K562 (cell line): Measurements from ENCODE around the gene CNOT4. TPM values are rescaled to one million over a fixed set of nuclear protein-coding genes. Genes with fewer than 3 reads are reported as not detected.

Experiments
- CBFA2T2 ChIP-seq: fragments of 450-650 bp; conservative IDR thresholded peaks from 2 replicates; pipeline ENCODE4 v1.6.1; 2017; ENCODE audit warnings: mild to moderate bottlenecking
- CBX3 ChIP-seq, 2 experiments: IDR thresholded peaks; 1 replicate in 1 of 2; 2 replicates in 1 of 2; pipeline ENCODE4 v1.6.1; 2012; ENCODE audit warnings: inconsistent platforms in 2 of 2, low read length in 2 of 2, borderline replicate concordance in 1 of 2, control low read depth in 1 of 2
- CHD2 ChIP-seq: IDR thresholded peaks from 2 replicates; pipeline ENCODE4 v1.6.1; 2011; ENCODE audit warnings: low read depth, low read length
- CREM ChIP-seq: IDR thresholded peaks from 2 replicates; pipeline ENCODE4 v1.6.1; 2014; ENCODE audit warnings: antibody characterized with exemption, low read depth
- DIDO1 ChIP-seq: fragments of 450-650 bp; IDR thresholded peaks from 2 replicates; pipeline ENCODE4 v1.6.1; 2016; ENCODE audit warnings: low read depth, missing biosample characterization, missing genetic modification characterization
- DPF2 ChIP-seq: fragments of 450-650 bp; IDR thresholded peaks from 2 replicates; pipeline ENCODE4 v1.6.1; 2016
- EHMT2 ChIP-seq: fragments of 450-650 bp; IDR thresholded peaks from 2 replicates; pipeline ENCODE4 v1.6.1; 2018; ENCODE audit warnings: antibody characterized with exemption
- FOXA3 ChIP-seq, 2 experiments: fragments of 450-650 bp in 1 of 2; sonication (generic) in 1 of 2; formaldehyde crosslinking; IDR thresholded peaks in 1 of 2; conservative IDR thresholded peaks in 1 of 2; 2 replicates each; pipeline versions ENCODE4 v1.4.0 to v1.8.0; 2020 to 2022; ENCODE audit warnings: mild to moderate bottlenecking in 2 of 2, missing genetic modification reagents in 1 of 2
- MEF2D ChIP-seq: conservative IDR thresholded peaks from 2 replicates; pipeline ENCODE4 v1.6.1; 2016; ENCODE audit warnings: low read depth, missing genetic modification characterization, missing compliant biosample characterization
- MEIS2 ChIP-seq: fragments of 450-650 bp; IDR thresholded peaks from 2 replicates; pipeline ENCODE4 v1.6.1; 2014; ENCODE audit warnings: mild to moderate bottlenecking; ENCODE audit not compliant: partially characterized antibody
- NFE2 ChIP-seq: IDR thresholded peaks from 2 replicates; pipeline ENCODE4 v1.6.1; 2014; ENCODE audit warnings: antibody characterized with exemption, low read depth
- SMAD4 ChIP-seq: fragments of 250-450 bp; sonication (Bioruptor Pico); conservative IDR thresholded peaks from 2 replicates; pipeline ENCODE4 v1.8.0; 2021; ENCODE audit warnings: inconsistent platforms, mild to moderate bottlenecking, moderate library complexity
- TAL1 ChIP-seq: fragments of 450-650 bp; IDR thresholded peaks from 2 replicates; pipeline ENCODE4 v1.6.1; 2016; ENCODE audit warnings: mild to moderate bottlenecking
- TARDBP ChIP-seq: fragments of 450-650 bp; IDR thresholded peaks from 2 replicates; pipeline ENCODE4 v1.6.1; 2016
- TCF3 ChIP-seq: sonication (generic); formaldehyde crosslinking; IDR thresholded peaks from 2 replicates; pipeline ENCODE4 v1.4.0; 2020; ENCODE audit warnings: mild to moderate bottlenecking, missing genetic modification reagents
- ZBTB11 ChIP-seq, 3 experiments: fragments of 200-800 bp in 1 of 3; fragments of 250-450 bp in 1 of 3; fragments of 450-650 bp in 1 of 3; sonication (Bioruptor Pico) in 1 of 3; sonication (Bioruptor generic) in 1 of 3; formaldehyde crosslinking in 1 of 3; IDR thresholded peaks; 2 replicates each; pipeline versions ENCODE4 v1.6.1 to v1.8.0; 2016 to 2022; ENCODE audit warnings: mild to moderate bottlenecking in 2 of 3, missing genetic modification characterization in 2 of 3, missing compliant biosample characterization in 1 of 3, moderate library complexity in 1 of 3
- ZEB2 ChIP-seq: fragments of 450-650 bp; IDR thresholded peaks from 2 replicates; pipeline ENCODE4 v1.6.1; 2016
- ZKSCAN1 ChIP-seq: fragments of 150-350 bp; IDR thresholded peaks from 2 replicates; pipeline ENCODE4 v1.6.1; 2016; ENCODE audit warnings: low read depth, low read length
- polyA plus RNA-seq, 8 experiments: library from polyadenylated mRNA; depleted of rRNA in 4 of 8; stranded (reverse) in 5 of 8; unstranded in 3 of 8; fragments of >200 nt; fragmentation: Nextera tagmentation in 2 of 8; fragmentation: Illumina TruSeq in 1 of 8; extraction: Ambion mirVana in 2 of 8; extraction: Trizol in 1 of 8; gene quantifications; 2 replicates each; pipeline versions ENCODE4 v1.2.1 to v1.2.3, GENCODE V29; 2011 to 2014; ENCODE audit warnings: inconsistent platforms in 1 of 8, missing spikeins in 1 of 8
- total RNA-seq, 7 experiments: library from RNA; depleted of rRNA in 6 of 7; stranded (reverse); fragments of >200 nt in 6 of 7; fragmentation: Illumina TruSeq in 2 of 7; extraction: Trizol in 2 of 7; gene quantifications; 2 replicates each; pipeline versions ENCODE4 v1.2.1 to v1.2.3, GENCODE V29; 2011 to 2021; ENCODE audit warnings: low replicate concordance in 1 of 7
- TF ChIP-seq, protein P1 (sequence below), 2 experiments: fragments of 450-650 bp; IDR thresholded peaks; 2 replicates each; pipeline ENCODE4 v1.6.1; 2016; ENCODE audit warnings: mild to moderate bottlenecking in 2 of 2, borderline replicate concordance in 1 of 2, low read depth in 1 of 2, moderate library complexity in 1 of 2

The CNOT4 gene
- total and polyA plus RNA-seq, 9 of the 15 experiments (the other 6 are each of a cell fraction or from before 2014, with no cell fraction given): 8.6 to 24.1 (median 15.4) TPM

GRCh38 chr7:135517060-135517459 is 7.2 kb upstream of the CNOT4 start (continued):
- peak; percentile 65 for TF ChIP-seq EHMT2
- no peak for TF ChIP-seq FOXA3 (CRISPR knock-in tag; conservative IDR thresholded peaks at IDR 0.05 in 1 of 2, IDR thresholded peaks at IDR 0.05 in 1 of 2)
- peak; percentile 41 for TF ChIP-seq CBFA2T2
- TF ChIP-seq ZBTB11 (CRISPR knock-in tag; IDR thresholded peaks at IDR 0.05): peak in 1 of 3 experiments; percentile 25; a peak in 1 of 6 replicates
- no peak for TF ChIP-seq TARDBP
- peak; percentile 57 for TF ChIP-seq NFE2
- TF ChIP-seq TCF3: peak; percentile 77
- TF ChIP-seq, protein P1, sequence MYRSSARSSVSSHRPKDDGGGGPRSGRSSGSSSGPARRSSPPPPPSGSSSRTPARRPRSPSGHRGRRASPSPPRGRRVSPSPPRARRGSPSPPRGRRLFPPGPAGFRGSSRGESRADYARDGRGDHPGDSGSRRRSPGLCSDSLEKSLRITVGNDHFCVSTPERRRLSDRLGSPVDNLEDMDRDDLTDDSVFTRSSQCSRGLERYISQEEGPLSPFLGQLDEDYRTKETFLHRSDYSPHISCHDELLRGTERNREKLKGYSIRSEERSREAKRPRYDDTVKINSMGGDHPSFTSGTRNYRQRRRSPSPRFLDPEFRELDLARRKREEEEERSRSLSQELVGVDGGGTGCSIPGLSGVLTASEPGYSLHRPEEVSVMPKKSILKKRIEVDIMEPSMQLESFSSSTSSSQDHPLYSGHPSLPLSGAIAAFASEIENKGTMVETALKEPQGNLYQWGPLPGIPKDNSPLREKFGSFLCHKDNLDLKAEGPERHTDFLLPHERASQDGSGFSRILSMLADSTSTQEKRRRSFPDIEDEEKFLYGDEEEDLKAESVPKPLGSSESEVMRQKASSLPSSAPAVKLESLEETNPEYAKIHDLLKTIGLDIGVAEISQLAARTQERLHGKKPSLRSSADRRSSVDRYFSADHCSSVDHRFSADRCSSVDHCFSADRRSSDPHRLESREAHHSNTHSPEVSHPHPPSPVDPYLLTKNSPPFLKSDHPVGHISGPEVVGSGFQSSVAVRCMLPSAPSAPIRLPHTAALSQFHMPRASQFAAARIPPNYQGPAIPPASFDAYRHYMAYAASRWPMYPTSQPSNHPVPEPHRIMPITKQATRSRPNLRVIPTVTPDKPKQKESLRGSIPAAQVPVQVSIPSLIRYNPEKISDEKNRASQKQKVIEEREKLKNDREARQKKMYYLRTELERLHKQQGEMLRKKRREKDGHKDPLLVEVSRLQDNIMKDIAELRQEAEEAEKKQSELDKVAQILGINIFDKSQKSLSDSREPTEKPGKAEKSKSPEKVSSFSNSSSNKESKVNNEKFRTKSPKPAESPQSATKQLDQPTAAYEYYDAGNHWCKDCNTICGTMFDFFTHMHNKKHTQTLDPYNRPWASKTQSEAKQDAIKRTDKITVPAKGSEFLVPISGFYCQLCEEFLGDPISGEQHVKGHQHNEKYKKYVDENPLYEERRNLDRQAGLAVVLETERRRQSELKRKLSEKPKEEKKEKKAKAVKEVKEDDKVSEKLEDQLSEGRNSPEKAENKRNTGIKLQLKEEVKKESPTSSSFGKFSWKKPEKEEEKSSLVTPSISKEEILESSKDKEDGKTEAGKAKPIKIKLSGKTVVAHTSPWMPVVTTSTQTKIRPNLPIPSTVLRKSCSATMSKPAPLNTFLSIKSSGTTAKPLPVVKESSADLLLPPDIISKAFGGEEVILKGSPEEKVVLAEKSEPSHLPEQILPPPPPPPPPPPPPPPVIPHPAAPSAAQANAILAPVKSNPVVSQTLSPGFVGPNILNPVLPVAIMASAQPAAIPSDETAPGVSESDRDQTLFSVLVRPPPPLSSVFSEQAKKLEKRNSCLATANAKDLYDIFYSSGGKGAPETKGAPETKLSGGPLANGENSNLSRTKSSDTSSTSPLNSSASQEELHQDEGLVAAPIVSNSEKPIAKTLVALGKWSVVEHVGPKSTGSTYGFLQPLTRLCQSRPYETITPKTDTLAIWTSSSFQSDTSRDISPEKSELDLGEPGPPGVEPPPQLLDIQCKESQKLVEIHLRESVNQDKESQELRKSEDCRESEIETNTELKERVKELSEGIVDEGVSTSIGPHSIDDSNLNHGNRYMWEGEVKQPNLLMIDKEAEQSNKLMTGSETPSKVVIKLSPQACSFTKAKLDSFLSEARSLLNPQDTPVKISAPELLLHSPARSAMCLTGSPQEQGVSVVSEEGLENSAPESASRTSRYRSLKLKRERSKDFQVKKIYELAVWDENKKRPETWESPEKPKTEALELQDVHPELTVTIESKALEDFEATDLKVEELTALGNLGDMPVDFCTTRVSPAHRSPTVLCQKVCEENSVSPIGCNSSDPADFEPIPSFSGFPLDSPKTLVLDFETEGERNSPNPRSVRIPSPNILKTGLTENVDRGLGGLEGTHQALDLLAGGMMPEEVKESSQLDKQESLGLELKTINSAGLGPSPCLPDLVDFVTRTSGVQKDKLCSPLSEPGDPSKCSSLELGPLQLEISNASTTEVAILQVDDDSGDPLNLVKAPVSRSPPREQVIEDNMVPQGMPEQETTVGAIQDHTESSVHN (IDR thresholded peaks at IDR 0.05; ENCODE audit: borderline replicate concordance in 1 of 2, low read depth in 1 of 2): peak in 1 of 2 experiments; percentile 21; a peak in 1 of 4 replicates
- TF ChIP-seq CREM: peak; percentile 44; the same call in 1 of the 2 replicates
- TF ChIP-seq MEIS2: peak; percentile 95
- peak; percentile 76 for TF ChIP-seq DPF2
- peak; percentile 50; the same call in 1 of the 2 replicates for TF ChIP-seq ZKSCAN1
- no peak for TF ChIP-seq SMAD4 (CRISPR knock-in tag)
- TF ChIP-seq DIDO1: no peak
- peak in 1 of 2 experiments; percentile 40; a peak in 1 of 3 replicates for TF ChIP-seq CBX3 (IDR thresholded peaks at IDR 0.05; ENCODE audit: borderline replicate concordance in 1 of 2, low read length in 2 of 2)
- TF ChIP-seq MEF2D (tag): no peak
- no peak for TF ChIP-seq CHD2
- TF ChIP-seq ZEB2: no peak
- TF ChIP-seq TAL1: peak; percentile 50; the same call in 1 of the 2 replicates
